Right lobe of liver (tissue), 4 donors: ENCODE data around the gene NTN5.

ENCODE experiments used
- POLR2A ChIP-seq: fragments of 450-650 bp; IDR thresholded peaks from one replicate; pipeline ENCODE4 v1.6.1; 2017; ENCODE audit warnings: antibody characterized with exemption, mild to moderate bottlenecking
- TF ChIP-seq, protein P1 (sequence below), 4 donors: fragments of 200-600 bp in 3 of 4; fragments of 450-650 bp in 1 of 4; IDR thresholded peaks; one replicate each; pipeline versions ENCODE4 v1.5.1 to v1.8.0; 2016 to 2022; ENCODE audit warnings: antibody characterized with exemption in 4 of 4, mild to moderate bottlenecking in 2 of 4
- donor health status: DM: no; HTN: no; CAD: no.
- donor health status: DM: no; HTN: no; CAD: no.
- donor health status: DM: no; HTN: yes; CAD: no.

- TF ChIP-seq, protein P1, sequence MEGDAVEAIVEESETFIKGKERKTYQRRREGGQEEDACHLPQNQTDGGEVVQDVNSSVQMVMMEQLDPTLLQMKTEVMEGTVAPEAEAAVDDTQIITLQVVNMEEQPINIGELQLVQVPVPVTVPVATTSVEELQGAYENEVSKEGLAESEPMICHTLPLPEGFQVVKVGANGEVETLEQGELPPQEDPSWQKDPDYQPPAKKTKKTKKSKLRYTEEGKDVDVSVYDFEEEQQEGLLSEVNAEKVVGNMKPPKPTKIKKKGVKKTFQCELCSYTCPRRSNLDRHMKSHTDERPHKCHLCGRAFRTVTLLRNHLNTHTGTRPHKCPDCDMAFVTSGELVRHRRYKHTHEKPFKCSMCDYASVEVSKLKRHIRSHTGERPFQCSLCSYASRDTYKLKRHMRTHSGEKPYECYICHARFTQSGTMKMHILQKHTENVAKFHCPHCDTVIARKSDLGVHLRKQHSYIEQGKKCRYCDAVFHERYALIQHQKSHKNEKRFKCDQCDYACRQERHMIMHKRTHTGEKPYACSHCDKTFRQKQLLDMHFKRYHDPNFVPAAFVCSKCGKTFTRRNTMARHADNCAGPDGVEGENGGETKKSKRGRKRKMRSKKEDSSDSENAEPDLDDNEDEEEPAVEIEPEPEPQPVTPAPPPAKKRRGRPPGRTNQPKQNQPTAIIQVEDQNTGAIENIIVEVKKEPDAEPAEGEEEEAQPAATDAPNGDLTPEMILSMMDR (IDR thresholded peaks at IDR 0.05): no peak
- no peak for TF ChIP-seq POLR2A
Observed at GRCh38 chr19:48661711-48662090, 11.1 kb downstream of the NTN5 start.
